ENCODE measurements around the gene FAM174C. TPM values are rescaled to one million over a fixed set of nuclear protein-coding genes. Genes with fewer than 3 reads are reported as not detected.
A peak's percentile ranks its signal among the peaks of the same experiment; 100 is the strongest.

The FAM174C gene
- total RNA-seq, 3 donors from 2014 or later = 34.2 to 40.1 (median 39.8) TPM

DNA sequence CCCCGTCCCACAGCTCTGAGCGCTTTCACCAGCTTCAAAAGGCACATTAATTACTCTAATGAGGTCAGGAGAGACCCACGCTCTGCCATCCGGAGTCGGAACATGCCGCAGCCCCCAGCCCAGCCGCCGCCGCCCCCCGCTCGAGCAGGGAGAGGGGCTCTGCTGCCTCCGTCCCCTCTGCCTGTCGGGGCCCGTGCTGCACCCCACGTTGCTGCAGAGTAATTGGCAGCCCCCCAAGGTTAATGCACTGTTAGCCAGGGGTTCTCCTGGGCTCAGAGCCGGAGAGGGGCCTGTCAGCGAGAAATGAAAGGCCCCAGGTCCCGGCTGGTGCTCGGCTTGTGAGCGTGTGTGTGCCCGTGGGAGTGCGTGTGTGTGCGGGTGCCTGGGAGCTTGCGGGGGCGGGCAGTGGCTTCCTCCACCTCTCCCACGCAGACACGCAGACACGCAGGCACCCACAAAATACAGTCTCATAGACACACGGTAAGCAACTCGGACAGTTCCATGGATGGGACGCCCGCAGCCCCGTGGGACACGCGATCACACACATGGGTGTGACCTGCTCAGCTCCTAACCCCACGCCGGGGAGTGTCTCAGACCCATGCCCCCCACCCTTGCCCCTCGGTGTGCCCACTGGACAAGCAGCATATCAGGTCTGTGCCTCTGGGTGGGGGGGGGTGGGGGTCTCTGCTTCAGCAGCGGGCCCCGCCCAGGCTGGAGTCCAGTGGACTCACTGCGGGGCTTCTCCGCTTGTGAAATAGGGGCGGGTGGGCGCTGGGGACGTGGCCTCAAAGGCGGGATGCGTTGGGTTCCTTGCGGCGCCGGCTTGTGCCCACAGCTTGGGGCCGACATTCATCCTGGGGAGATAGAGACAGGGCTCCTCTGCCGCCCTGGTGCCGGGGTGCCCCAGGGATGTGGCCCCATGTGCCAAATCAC lies 5.6 kb downstream of the FAM174C start:
- TF ChIP-seq CTCF (IDR thresholded peaks at IDR 0.05) = no peak
- H3K4me3 ChIP-seq = no peak overlapping the region
- DNase-seq = peak in 1 of 3 donors; percentile 39
- no peaks in the 10 kb centered on the region for H3K9me3 ChIP-seq
- no peaks in the 10 kb centered on the region for H3K36me3 ChIP-seq (ENCODE audit: low read depth)
- no peak for ATAC-seq
- peaks cover 43% of the 10 kb centered on the region for H3K4me1 ChIP-seq (ENCODE audit: low read depth)
- intact Hi-C loops (cut with DNase I, micrococcal nuclease) = no loop called here

DNA sequence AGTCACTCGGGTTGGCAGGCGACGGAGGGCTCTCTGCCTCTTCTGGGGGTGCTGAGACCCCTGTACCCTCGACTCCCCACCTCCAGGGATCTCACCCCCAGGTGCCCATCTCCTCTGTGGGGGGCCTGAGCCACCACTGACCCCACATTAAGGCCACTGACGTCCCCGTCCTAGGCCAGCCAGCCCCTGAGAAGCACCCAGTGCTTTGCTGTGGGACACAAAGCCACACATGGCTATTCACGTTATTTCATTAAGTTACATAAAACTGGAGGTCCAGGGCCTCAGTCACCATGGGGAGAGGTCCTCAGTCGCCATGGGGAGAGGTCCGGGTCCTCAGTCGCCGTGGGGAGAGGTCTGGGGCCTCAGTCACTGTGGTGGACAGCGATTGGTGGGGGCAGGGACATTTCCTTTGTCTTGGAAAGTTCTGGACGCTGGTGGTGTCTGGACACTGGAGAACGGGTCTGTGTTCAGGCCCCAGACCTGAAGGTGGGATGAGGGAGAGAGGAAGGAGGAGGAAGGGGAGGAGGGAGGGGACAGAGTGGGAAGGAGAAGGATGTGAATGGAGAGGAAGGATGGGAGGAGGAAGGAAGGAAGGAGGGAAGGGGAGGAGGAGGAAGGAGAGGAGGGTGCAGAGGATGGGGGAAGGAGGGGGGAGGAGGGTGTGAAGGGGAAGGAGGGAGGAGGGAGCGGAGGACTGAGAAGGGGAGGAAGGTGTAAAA lies 6.4 kb downstream of the FAM174C start:
- no peak for ATAC-seq
- intact Hi-C loops (cut with DNase I, micrococcal nuclease) = no loop called here

DNA sequence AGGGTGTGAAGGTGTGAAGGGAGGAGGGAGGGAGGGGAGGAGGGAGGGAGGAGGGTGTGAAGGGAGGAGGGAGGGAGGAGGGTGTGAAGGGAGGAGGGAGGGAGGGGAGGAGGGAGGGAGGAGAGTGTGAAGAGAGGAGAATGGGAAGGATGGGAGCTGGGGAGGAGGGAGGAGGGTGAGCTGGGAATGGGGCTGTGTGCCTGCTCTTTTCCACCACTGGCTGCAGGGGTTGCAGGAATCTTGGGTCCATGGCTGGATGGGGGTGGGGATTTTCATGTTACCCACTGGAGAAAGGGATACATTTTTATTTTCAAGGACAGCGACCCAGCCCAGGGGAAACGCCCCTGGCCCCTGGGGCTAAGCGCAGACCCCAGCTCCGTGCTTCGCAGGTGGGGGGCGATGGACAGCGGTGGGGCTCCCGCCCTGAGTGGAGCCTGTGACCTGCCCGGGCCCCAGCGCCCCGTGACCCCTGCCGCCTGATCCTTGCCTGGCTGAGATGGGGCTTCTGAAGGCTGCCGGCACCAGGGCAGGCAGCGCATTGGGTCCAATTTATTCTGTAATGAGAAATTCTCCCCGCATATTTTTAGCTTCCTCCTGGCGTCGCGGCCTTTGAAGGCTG lies 7.4 kb downstream of the FAM174C start:
- intact Hi-C loops (cut with DNase I, micrococcal nuclease) = no loop called here
- H3K4me1 ChIP-seq (ENCODE audit: low read depth) = peaks cover 36% of the 10 kb centered on the region

More for the DNA sequence above, 6.4 kb downstream of the FAM174C start:
- DNase-seq = no peak
- Histone ChIP-seq H3K9me3 (no peaks in the 10 kb centered on the region), H3K36me3 (ENCODE audit: low read depth) (no peaks in the 10 kb centered on the region), H3K4me1 (ENCODE audit: low read depth) (peaks cover 36% of the 10 kb centered on the region), H3K4me3 (no peak overlapping the region)
- no peak for TF ChIP-seq CTCF (IDR thresholded peaks at IDR 0.05)

GRCh38 chr19:1283207-1283916 lies 8.0 kb downstream of the FAM174C start:
- intact Hi-C loops (cut with DNase I, micrococcal nuclease) = no loop called here
- H3K4me1 ChIP-seq (ENCODE audit: low read depth) = peaks cover 36% of the 10 kb centered on the region
- ATAC-seq = peak; percentile 22
- TF ChIP-seq CTCF (IDR thresholded peaks at IDR 0.05) = no peak
- H3K36me3 ChIP-seq (ENCODE audit: low read depth) = no peaks in the 10 kb centered on the region
- no peak overlapping the region for H3K4me3 ChIP-seq
- peak in 1 of 3 donors; percentile 67 for DNase-seq
- no peaks in the 10 kb centered on the region for H3K9me3 ChIP-seq

More for the DNA sequence above, 7.4 kb downstream of the FAM174C start:
- Histone ChIP-seq H3K4me3 (no peak overlapping the region), H3K9me3 (no peaks in the 10 kb centered on the region), H3K36me3 (ENCODE audit: low read depth) (no peaks in the 10 kb centered on the region)
- no peak for TF ChIP-seq CTCF (IDR thresholded peaks at IDR 0.05)
- no peak for ATAC-seq
- DNase-seq = peak in 1 of 3 donors; percentile 43

DNA sequence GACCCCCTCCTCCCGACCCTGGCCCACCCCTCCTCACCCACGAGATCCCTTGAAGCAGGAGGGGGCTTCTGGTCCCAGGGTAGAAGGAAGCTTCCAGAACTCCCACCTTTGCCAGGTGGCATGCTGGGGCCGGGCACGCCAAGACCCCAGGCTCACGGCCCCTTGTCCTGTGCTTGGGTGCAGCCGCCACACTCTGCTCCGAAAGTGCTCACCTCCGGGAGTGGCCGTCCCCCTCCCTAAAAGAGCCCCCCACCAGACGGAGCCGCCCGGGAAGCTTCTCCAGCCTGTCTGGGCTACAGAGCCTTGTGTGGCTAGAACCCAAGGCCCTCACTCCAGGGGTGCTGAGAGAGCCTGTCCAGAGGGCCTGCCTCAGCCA lies 8.6 kb downstream of the FAM174C start:
- ATAC-seq (no peak), DNase-seq (no peak)
- Histone ChIP-seq H3K36me3 (ENCODE audit: low read depth) (no peaks in the 10 kb centered on the region), H3K9me3 (no peaks in the 10 kb centered on the region), H3K4me1 (ENCODE audit: low read depth) (peaks cover 36% of the 10 kb centered on the region), H3K4me3 (no peak overlapping the region)
- TF ChIP-seq CTCF (IDR thresholded peaks at IDR 0.05) = no peak
- intact Hi-C loops (cut with DNase I, micrococcal nuclease) = no loop called here

All from mucosa of descending colon (tissue), 3 donors.